Endometrial microvascular endothelial cells (primary cell): ENCODE data around the gene ING2. TPM values are rescaled to one million over a fixed set of nuclear protein-coding genes. Genes with fewer than 3 reads are reported as not detected.

Experiments used
- total RNA-seq: library from RNA; depleted of rRNA; stranded (reverse); fragments of >200 nt; gene quantifications from one replicate; pipeline ENCODE4 v1.2.3, GENCODE V29; 2015; ENCODE audit errors: inconsistent ontology term

Gene ING2
- total RNA-seq, 1 donor from 2014 or later: 9.9 TPM

Other genes with a start within 250 kb of the ING2 start
- not detected for gene CLDN22, start 184.8 kb upstream of the ING2 start, total RNA-seq
- gene CLDN24, start 182.6 kb upstream of the ING2 start, total RNA-seq: not detected
- 25.3 TPM for gene CDKN2AIP, start 60.4 kb upstream of the ING2 start, total RNA-seq
- gene RWDD4, start 154.1 kb downstream of the ING2 start, total RNA-seq: 29.5 TPM
- gene TRAPPC11, start 154.2 kb downstream of the ING2 start, total RNA-seq: 39.5 TPM